HT1080 (cell line): ENCODE data around the gene HEYL. TPM values are rescaled to one million over a fixed set of nuclear protein-coding genes. Genes with fewer than 3 reads are reported as not detected.

Experiments used
- DNase-seq: peaks from one replicate; pipeline ENCODE4 v3.0.0-alpha.2; 2015; ENCODE audit warnings: low read depth
- total RNA-seq: library from RNA; depleted of rRNA; stranded (reverse); fragments of >200 nt; shearing (Covaris generic); gene quantifications from 2 replicates; pipeline ENCODE4 v1.2.3, GENCODE V29; 2014

The HEYL gene
- total RNA-seq, 1 experiment from 2014 or later: not detected

DNA sequence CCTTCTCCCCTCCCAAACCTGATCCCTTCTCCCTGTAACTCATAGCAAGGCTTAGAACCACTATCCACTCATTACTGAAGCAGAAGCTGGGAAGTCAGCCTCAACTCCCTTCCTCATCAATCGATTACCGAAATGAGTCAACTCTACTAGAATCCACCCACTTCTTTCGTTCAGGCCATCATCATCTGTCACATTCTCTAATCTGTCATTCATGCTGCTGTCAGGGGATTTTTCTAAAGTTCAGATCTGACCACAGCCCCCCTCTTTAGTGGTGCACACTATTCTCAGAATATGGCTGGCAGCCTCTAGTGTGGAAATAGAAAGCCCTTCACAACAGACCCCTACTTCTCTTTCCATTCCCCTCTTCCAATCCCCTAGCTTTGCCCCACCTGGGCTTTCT, 27.3 kb upstream of the HEYL start:
- DNase-seq: no peak

DNA sequence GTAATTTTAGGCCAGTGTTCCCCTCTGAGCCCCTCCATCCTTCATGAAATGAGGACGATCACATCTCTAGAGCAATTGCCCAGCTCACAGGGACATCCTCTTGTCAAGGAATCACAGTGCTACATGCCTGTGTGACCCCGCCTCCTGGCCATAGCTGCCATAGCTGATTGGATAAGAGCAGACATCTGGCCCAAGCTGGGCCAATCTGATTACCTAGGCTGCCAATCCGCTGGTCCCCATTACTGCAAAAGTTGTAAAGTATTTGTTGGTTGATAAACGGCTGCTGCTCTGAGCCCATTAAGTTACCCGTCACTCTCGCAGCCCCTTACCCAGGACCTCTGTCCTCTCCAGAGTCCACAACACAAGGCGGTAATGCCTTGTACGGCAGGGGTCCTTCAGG, 24.1 kb upstream of the HEYL start:
- no peak for DNase-seq

DNA sequence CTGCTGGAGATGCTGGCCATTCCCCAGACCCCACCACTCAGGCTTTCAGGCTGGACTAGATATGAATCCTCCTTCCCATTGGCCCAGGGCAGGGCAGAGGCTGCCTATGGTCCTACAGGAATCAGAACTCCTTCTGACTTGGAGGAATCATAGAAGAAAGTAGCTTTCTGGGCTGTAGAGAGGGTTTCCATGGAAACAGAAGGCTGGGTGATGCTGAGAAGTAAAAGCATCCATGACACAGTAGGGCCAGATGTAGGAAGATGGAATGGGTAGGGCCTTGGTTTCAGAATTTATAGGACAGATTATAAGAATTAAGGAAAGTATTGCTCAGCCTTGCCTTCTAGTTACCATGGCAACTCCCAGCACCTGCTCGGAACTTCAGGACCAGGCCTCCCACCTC, 23.4 kb upstream of the HEYL start:
- DNase-seq: no peak

DNA sequence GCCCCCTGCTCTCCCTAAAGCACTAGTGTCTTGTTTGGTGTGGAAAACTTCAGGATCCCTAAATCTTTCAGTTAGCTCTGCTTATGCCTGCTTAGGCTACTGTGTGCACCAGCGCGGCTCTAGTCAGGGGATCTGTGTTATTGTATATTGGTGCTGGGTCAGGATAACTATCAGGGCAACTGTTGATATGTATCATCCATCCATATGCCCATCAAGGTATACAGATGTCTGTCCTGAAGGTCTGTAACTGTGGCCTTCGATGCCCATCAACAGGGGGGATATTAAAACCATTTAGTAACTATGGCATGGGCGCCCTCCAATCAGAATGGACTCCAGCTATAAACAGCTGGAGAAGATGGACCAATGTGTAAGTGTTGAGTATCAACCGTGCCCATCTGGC, 20.1 kb upstream of the HEYL start:
- DNase-seq: no peak

DNA sequence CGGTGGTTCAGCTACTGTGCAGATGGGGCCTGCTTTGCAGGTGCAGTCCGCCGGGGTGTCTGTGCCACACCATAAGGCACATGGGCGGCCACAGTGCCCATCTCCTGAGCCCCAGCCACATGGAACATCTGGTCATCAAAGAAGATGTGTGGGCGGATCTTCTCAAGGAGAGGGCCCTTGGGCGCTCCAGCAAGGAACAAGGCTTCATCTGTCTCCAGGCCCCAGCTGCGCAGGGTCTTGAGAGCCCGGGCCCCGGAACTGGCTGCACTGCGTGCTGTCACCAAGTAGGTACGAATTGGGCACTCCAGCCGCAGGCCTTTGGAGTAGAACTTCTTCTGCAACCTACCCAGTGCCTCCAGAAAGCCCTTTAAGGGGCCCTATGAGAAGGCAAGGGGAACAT, 19.7 kb upstream of the HEYL start:
- no peak for DNase-seq

DNA sequence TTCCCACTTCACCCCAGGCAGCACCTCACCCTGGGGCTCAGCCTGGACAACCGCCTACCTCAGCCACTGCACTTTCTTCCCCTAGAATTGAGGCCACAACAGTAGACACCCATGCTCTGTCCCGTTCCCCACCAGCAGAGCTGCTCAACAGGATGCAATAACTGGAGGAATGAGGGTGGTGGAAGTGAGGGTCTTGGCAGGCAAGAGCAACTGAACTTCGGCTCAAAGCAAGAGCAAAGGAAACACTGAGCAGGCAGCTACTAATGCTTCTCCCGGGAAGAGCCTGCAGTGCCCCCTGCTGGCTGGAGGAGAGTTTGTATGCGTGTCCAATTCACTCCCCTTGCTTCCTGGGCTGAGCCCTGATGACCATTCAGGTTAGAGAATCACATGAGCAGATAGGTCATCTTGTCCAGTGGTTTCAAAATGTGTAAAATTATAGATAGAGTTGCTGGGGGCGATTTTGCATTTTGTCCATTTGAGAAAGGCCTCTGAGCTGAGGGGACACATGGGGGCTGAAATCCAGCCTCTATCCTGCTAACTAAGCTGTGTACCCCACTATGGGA, 18.6 kb upstream of the HEYL start:
- DNase-seq: peak; percentile 63

DNA sequence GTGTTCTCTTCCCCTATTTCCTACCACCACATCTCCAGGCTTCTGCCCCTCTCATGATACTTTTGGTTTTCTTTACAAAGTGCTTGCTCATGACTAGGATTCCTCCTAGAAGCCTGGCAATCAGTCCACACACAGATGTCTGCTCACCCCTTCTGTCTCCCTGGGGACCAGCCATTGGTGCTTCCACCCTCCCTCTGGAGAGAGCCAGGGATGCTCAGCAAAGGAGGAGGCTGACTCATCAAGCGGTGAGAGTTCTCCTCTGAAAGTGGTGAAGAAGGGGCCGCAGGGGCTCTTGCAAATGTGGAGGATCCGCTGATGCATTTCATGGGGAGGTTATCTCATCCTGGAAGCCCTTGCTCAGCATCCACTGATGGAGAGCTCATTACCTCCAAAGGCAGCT, 18.0 kb upstream of the HEYL start:
- no peak for DNase-seq

DNA sequence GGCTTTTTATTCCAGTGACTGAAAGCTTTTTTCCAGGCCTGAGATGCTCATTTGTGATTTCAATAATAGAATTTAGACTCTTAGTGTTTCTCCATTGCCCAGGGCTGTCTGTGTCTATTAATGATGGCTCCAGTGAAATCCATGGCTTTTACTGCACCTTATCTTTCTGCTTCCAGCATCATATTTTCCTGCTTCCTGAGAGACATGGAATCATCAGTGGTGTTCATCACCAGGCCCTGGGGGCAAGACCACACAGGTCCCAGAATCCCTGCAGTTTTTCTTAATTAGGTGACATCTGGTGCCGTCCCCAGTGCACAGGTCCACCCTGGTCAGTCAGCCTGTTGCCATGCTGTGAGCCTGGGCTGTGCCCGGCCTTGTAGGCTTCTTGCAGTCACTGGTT, 16.9 kb upstream of the HEYL start:
- no peak for DNase-seq

DNA sequence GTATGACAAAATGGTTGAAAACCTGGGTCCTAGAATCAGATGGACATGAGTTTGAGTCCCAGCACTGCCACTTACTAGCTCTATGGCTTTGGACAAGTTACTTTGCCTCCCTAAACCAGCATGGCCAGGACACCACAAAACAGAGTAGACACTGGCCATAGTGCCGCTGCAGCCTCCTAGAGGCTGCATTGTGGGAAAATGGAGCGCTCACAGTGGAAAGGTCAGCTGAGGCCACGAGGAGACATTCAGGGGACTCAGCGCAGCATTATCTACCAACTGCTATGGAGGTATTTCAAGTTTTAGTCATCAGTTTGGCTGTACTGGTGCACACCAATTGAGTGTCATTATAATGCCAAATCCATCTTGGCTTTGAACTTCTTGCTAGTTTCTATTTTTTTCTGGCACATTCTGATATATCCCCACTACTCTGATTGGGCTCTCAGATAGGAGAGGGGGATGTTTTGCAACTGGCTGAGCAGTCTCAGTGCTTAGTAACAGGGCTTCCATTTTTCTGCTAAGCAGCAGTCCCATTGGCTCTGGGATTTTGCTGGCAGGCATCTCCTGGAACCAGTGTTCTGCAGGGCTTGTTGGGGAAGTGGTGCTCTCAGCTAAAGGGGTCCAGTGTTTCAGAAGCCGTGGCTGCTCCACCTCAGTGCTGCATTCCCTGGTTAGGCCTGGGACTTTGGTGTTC, 16.3 kb upstream of the HEYL start:
- DNase-seq: no peak

DNA sequence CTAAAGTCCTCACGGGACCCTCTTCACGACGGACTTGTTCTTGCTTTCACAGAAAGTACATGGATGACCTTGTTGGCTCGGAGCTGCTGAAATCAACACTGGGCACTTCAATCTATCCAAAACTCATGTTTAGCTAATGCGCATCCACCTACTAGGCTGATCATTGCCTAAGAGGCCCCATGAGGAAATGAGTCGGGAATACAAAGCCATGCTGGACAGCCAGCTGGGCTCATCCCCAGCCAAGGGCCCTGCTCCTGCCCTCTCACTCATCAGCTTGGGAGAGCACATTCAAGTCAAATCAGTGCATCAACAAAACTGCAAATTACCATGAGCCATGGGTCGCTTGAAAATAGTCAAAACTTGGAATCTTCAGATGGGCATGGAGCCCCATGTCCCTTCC, 14.8 kb upstream of the HEYL start:
- DNase-seq: no peak

DNA sequence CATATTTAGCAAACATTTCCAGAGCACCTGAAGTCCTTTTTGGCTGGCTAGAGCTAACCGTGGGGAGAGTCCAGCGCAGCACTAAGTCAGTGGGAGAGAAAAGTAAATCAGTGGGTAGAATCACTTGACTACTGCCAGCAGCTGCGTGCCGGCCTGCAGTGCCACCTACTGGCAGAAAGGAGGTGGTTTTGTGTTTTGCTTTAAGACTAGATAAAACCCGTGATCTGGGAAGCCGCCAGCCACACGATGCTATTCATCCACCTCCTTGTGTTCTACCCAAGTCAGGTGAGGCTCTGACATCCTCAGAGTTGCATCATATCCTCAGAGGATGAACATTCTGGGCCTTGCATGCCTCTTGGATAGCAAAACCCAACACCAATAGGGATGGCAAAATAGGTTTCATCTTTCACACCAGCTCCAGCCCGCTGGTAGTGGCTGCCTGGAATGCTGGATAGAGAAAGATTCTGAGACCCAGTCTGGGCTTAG, 14.1 kb upstream of the HEYL start:
- DNase-seq: peak; percentile 63

DNA sequence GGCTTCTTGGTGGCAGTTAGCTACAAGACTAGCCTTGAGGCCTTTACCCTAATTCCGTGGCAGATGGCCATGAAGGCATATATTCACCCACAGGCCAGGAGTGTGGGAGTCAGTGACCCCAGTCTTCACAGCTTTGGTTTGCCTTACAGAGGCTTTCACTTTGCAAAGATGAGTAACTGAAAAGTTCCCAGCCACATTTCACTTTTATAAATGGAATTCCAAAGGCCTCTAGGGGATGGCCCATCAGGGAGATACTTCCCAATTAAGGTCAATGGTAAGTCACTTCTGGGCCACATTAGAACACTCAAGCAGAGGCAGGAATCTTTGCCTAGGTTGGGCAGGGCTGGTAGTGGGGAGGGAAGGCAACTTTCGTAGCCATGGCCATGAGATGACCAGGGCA, 13.1 kb upstream of the HEYL start:
- no peak for DNase-seq

DNA sequence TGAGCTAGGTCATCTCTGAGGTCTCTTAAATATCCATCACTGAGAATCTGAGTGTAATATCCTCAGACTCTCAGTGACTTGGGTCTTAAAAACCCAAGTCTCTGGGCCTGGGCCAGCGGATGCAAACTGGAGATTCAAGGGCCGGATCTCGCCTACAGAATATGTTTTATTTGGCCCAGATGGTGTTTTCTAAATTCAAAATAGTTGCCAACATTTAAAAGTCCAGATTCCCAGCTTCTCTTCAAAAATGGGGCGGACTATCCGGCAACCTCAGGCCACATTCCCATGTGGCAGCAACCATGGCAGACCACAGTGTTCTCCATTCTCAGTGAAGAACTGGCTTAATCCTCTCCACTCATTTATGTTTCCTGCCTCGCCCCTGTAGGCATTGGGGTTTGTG, 12.7 kb upstream of the HEYL start:
- DNase-seq: no peak

DNA sequence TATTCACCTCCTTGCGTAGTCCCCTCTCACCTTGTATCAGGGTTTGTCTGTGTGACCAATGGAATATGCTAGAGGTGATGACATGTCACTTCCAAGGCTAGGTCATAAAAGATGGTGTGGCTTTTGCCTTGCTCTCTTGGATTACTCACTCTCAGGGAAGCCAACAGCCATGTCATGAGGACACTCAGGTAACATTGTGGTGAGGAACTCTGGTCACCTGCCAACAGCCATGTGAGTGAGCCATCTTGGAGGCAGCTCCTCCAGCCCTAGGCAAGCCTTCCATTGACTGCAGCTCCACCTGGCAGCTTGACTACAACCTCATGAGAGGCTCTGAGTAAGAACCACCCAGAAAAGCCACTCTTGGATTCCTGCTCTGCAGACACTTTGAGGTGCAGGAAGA, 11.0 kb upstream of the HEYL start:
- no peak for DNase-seq

DNA sequence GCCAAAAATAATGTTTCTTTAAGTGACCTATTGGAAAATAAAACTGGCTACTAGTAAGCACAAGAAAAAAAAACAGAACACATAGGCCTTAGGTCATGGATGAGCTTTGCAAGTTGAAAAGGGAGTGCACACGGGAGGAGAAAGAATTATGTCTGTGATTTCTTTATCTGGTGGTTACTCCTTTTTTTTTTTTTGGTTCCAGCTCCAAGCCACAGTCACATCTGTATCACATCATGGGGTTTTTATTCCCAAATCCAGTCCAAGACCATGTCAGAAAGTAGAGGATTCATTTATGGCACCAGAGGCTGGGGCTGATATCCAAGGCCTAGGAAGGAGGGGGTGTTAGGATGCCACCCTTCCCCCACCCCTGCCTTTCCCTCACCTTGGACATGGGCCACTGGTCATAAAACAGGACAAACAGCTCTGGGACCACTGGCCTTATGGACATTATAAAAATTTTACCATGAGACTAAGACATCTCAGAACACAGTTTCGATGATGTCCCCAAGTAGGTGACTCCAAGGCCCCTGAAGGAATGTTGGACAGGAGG, 10.3 kb upstream of the HEYL start:
- no peak for DNase-seq

DNA sequence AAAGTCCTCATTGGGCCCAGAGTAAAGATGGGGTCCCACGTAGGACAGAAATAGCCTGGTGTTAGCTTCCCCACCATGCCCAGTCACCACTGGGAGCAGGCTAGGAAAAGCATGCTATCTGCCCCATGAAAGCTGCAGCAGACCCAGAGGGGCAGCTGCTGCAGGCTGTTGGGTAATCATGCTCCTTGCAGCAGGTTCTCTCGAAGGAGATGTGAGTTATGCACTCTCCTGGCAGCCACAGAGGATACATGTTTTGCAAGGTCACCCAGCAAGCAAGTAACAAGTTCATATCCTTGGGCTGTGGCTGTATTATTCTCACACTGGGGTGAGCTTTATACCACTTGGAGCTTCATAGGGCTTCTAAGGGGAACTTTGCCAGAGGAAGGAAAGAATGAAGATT, 9.1 kb upstream of the HEYL start:
- DNase-seq: no peak

DNA sequence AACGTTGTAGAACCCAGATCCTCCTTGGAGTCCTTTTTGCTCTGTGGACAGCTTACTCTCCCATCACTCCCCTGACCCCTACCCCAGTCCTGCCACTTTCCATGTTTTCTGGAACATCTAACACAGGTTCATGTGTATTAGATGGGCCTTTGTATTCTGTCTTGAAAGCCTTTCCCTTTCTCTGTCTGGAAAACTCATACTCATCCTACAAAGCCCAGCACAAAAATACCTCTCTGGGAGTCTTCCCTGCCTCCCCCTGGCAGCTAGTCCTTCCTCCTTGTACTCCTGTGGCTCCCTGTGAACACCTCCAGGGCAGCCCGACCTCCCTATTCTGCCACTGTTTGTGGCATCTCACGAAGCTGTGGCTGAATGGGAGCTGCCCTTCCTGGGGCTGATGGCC, 7.8 kb upstream of the HEYL start:
- DNase-seq: no peak

DNA sequence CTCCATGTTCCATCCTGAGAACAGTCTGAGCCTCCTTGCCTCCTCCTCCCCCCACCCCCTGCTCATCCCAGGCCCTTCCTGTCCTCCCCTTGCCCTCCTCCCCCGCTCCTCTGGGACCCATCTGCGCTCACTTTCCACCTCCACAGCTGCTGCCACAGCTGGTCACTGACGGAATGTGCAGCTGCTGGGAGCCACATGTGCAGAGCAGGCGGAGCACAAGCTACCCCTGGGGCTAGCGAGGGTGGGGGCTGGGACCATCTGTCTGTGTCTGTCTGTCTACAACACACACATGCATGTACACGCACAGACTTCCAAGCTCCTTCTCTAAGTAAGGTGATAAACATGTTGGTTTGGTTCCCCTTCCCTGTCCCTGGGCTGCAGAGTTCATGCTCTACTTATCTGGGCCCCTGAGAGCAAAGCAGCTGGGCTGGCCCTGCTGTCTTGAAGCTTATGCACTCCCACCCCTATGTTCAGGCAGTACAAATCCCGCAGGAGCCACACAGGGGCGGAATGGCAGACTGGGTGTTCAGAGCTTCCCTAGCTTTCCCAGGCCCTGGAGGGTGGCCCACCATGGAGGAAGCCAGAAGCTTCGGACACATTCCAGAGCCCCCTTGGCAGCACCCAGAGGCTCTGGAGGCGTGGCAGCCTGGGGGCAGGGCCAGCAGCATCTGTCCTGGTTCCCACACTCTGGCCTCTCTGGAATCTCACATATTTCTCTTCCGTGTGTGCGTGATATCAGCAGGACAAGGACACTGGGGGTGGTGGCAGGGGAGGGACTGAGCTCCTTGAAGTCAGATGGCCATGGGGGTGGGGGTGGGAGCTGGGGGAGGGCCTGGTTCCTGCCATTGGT, 7.0 kb upstream of the HEYL start:
- DNase-seq: no peak

DNA sequence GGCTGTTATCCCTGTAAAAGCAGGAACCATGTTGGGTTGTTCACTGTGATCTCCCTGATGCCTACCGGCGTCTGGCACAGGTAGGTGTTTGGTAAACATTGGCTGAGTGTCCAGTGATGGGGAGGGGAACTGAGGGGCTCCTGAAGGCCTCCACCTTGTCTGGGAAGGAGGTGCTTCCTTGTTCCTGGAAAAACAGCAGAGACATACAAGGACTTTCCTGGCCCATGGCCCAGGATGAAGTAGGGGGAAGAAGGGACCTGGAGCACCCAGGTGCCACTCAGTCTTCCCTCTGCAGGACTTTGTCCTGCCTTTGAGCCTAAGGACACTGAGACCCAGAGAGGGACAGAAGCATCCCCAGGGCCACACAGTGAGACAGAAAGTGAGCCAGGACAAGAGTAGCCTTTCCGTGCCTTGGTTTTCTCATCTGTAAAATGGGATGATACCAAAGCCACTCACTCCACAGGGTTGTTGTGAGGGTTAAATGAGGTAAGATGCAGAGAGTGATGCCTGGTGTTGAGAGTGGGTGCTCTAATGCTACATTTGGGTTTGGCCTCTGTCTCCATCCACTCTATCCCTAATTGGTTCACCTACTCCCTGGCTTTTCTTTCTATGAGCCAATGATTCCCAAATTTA, 6.1 kb upstream of the HEYL start:
- no peak for DNase-seq

DNA sequence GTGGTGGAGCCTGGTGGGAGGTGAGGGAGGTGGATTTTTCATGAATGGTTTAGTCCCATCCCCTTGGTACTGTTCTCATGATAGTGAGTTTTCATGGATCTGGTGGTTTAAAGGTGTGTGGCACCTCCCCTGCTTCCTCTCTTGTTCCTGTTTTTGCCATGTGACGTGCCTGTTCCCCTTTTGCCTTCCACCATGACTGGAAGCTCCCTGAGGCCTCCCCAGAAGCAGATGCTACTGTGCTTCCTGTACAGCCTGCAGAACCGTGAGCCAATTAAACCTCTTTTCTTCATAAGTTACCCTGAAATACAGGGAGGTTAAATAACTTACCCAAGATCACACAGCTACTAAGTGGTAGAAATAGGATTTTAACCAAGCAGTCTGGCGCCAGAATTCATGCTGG, 4.3 kb upstream of the HEYL start:
- DNase-seq: no peak

DNA sequence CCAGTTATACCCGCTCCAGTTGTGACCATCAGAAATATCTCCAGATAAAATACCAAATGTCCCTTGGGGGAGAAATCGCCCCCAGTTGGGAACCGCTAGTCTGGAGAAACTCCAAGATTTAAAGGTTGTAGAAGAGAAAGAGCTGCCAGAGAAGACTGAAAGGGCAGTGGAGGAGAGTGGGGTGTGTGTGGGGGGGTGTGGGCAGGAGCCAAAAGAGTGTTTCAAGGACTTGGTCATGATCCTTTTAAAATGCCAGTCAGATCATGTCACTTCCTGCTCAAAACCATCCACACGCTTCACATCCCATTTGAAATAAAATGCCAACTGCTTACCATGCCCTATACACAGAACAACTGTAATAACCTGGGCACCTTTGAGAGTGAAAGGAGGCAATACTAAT, 3.4 kb upstream of the HEYL start:
- DNase-seq: peak; percentile 73

DNA sequence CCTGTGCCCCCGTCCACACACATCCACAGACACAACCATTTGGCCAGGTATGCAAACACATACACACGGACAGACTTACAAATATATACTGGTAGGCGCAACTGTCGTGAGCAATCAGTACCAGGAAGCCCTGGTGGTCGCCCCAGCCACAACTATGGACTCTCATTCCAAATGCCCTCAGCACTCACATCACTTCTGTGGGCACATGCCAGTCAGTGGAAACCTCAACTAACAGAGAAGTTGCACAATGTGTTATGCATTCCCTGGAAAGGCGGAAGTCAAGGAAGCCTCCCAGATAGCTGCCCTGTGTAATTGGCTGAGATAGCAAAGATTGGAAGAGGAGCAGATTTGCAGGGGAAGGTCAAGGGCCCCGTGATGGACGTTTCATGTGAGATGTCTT, 1.4 kb upstream of the HEYL start:
- no peak for DNase-seq
